A673 (cell line): ENCODE data around the gene MVB12A.

Experiments
- EZH2 ChIP-seq: fragments of 200-600 bp; sonication (generic); IDR thresholded peaks from 2 replicates; pipeline ENCODE4 v1.6.1; 2017; ENCODE audit warnings: borderline replicate concordance, low read depth, mild to moderate bottlenecking, mixed read lengths, antibody characterized with exemption, low read length; ENCODE audit not compliant: poor library complexity, severe bottlenecking
- TF ChIP-seq, protein P1 (sequence below): fragments of 300-800, 200-600 bp; sonication (generic); conservative IDR thresholded peaks from 2 replicates; pipeline ENCODE4 v1.5.1; 2017; ENCODE audit warnings: low read depth, mild to moderate bottlenecking, antibody characterized with exemption, low read length, moderate library complexity, mixed read lengths

- no peak for TF ChIP-seq EZH2
- TF ChIP-seq, protein P1, sequence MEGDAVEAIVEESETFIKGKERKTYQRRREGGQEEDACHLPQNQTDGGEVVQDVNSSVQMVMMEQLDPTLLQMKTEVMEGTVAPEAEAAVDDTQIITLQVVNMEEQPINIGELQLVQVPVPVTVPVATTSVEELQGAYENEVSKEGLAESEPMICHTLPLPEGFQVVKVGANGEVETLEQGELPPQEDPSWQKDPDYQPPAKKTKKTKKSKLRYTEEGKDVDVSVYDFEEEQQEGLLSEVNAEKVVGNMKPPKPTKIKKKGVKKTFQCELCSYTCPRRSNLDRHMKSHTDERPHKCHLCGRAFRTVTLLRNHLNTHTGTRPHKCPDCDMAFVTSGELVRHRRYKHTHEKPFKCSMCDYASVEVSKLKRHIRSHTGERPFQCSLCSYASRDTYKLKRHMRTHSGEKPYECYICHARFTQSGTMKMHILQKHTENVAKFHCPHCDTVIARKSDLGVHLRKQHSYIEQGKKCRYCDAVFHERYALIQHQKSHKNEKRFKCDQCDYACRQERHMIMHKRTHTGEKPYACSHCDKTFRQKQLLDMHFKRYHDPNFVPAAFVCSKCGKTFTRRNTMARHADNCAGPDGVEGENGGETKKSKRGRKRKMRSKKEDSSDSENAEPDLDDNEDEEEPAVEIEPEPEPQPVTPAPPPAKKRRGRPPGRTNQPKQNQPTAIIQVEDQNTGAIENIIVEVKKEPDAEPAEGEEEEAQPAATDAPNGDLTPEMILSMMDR: peak; percentile 61
These were observed 21.6 kb downstream of the MVB12A start for GRCh38 chr19:17441241-17442021.
